Measurements from ENCODE around the gene NAA60. TPM values are rescaled to one million over a fixed set of nuclear protein-coding genes. Genes with fewer than 3 reads are reported as not detected.
"Not testable (repeated sequence)": the region's sequence is repeated elsewhere in the genome, so short reads cannot be mapped to it uniquely, and the experiment has no call there.

NAA60 gene
- total RNA-seq, 1 experiment from 2014 or later = 23.5 TPM

DNA sequence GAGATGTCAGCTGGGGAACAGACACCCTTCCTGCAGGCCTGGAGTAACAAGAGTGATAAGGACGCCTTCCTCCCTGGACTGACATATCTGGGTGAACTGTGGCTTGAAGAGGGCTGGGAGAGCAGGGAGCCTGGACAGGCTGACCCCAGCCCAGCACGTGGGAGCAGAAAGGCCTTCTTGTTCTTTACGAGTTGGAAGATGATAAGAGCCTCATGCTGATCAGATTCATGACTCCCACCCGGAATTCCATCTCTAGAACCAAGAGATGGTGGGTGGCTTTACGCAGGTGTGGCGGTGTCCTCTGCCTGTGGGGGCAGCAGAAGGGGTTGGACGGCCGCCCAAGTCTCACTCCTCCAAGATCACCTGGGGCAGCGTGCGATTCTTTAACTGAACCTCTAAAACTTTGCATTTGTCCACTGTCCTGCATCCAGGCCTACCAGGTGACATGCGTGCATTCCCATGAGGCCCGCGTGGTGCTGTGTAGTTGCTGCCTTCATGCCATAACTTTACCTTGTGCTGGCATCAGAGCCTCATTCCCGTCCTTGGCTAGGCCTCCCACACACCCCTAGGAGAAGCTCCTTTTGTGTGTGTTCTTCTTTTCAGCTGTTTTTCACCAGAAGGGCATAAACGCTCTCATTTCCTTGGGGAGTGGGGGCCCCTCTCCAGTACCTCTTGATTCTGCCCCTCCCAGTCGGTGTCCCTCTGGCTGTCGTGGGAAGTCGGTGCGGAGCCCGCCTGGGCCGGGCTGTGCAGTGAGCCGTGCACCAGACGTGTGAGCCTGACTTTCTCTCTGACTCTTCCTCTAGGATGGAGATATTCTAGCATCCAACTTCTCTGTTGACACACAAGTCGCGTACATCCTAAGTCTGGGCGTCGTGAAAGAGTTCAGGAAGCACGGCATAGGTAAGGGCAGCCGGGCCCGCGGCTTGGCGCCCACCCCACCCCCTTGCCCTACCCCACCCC, 38.5 kb downstream of the NAA60 start:
- no peak for DNase-seq (ENCODE audit: low read depth)

DNA sequence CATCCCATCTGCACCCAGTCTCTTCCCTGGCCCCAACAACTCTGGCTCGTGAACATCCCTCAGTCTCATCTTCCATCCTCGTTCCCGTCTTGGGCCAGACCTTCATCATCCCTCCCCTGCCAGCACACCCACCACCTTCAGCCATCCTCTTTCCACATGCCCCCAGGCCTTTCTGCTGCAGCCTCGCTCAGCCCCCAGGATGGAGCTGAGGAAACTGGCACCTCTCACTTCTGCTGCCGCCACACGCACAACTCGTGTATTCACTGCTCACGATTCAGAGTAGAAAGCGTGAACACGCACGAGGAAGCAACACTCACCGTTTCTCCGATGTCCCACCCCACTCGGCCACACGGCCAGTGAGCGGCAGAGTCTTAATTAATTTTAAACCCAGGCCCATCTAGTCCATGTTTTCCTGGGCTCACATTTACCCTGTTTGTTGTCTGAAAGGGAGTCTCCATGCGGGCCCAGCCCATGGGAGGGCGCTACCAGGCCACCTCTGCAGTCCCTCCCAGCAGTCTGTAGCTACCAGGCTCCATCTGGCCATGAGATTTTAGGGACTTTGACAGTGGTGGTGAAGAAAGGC, 39.3 kb downstream of the NAA60 start:
- DNase-seq (ENCODE audit: low read depth) = no peak

DNA sequence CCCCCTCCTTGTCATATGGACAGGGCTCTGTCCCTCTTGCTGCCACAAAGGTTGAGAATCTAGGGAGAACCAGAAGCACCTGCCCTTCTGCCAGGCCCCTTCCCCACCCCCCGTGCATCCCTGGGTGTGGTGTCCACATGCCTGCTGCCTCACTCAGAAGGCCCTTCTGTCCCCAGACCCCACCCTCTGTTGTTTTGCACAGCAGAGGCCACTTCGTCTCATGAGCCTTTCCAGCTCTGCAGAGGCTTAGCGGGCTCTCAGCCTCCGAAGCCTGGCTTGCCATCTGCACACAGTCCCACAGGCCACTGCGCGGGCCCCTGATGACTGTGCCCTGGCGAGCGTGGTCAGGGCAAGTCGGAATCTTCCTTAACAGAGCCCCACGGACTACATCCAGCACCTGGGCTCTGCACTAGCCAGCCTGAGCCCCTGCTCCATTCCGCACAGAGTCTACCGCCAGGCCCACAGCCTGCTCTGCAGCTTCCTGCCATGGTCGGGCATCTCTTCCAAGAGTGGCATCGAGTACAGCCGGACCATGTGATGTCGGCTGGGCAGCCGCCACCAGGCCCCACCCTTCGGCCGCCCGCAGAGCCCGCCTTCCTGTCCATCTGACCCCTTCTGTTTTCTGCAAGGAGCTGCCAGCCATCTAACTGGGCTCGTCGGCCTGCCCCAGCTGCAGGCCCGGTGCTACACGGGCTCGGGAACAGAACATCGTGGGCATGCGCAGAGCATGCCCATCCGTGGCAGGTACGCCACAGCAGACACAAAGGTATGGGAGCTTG, 41.0 kb downstream of the NAA60 start:
- DNase-seq (ENCODE audit: low read depth) = no peak

DNA sequence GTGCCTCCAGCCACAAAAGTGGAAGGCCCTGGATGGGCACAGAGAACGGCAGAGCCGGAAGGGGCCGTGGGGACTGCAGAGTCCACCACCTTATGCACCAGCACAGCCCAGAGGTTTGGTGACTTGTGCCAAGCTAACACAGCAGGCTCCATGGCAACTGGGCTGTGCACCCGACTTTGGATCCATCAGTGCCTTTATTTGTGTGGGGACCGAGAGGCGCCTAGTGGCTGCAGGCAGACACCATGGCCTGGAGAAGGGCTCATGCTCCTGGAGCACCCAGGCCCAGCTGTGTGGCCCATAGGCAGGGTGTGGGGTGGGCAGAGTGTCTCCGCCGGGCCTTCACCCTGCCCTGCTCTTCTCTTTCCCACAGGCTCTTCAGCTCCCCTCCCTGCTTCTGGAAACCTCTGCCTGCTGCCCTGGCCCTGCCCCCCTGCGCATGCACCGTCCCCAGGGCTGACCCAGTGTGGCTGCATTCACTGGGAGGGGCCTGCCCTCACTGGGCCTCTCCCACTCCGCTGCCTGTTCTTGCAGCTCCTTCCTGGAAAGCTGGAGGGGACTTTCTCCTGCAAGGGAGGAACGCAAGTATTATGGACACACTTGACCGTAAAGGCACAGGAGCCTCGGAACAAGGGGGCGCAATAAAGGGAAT, 41.7 kb downstream of the NAA60 start:
- DNase-seq (ENCODE audit: low read depth) = no peak

DNA sequence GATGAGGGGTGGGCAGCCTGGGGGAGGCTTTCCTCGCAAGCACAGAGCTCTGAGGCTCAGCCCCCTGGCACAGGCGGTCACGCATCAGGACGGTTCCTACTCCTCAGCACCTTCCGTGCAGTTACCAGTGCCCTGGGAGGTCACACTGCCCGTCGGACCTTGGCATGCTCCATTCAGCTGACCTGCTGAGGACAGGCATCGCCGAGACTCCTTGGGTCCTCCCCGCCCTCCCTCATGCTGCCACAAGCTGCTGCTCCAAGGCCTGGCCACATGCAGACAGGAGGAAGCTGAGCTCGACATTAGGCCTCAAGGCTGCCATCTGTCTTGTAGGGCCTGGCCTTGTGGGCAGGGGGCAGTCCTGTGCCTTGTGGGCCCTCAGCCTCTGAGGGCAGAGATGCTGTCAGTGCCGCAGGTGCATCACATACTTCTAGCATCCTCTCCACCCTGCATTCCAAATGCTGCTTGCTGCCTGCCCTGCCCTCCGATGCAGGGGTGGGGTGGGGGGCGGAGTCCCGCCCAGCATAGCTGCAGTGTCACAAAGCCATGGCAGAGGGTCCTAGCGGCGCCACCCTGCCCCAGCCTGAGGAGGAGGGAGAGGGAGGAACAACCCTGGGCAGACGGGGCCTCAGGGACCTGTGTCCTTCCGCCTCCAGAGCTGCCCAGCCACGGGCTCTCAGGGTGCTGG, 42.5 kb downstream of the NAA60 start:
- no peak for DNase-seq (ENCODE audit: low read depth)

DNA sequence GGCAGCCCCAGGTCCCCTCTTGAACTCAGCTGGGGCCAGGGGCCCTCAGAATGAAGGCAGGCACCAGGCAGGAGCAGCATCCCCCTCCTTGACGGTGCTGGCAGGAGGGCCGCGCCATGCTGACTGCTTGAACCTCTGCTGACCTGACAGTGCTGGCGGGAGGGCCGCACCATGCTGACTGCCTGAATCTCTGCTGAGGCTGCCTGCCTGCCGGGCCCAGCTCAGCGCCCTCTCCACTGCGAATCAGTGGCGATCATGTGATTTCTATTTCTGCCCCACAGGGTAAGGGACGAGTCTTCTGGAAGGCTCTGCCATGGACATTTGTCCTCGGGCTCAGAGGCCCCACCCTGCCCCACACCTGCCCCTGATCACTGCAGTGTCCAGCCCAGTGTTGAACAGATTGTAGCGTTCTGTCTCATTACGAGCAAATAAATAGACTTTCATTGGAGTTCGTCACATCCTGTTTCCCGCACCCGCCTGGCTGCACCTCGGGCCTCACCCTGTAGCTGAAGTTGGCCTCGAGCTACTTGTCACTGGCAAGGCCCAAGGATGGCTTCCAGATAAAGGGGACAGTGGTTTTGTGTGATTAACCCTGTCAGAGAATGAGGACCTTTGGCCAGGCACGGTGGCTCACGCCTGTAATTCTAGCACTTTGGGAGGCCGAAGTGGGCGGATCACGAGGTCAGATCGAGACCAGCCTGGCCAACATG, 43.2 kb downstream of the NAA60 start:
- no peak for DNase-seq (ENCODE audit: low read depth)

DNA sequence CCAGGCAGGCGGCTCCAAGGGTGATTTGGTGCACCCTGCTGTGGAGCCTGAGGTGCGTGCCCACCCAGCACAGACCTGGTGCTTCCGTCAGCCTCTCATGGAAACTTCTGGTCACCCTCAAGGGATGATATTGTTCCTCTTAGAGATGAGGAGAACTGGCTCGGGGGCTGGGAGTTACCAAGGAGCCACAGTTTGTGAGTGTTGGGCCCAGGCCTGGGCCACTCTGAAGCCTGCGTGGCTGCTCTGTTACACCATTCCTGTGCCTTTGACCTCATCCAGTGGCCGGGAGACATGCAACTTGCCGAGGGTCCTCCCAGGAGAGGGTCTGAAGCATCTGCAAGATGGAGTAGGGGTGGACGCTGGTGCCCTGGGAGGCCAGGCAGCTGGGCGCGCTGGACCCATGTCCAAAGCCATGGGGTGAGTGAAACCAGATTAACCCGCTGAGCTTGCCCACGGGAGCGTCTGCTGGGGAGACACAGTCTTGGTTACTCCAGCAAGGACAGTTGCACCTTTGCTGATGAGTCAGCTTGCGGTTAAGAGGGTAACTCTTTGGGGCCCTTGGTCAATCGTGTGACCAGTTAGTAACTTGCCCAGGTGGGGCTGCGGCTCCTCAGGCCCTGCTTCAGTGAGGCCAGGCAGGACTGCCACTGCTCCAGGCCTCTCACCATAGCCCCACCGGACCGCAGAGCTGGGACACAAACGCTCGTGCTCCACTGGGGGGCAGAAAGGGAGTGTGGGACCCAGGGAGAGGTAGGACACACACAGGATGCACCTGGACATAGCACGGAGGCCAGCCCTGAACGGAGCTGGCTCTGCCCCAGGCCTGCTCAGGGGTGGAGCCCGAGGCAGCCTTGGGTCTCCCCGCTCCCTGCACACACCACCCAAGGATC, 44.3 kb downstream of the NAA60 start:
- DNase-seq (ENCODE audit: low read depth) = no peak

DNA sequence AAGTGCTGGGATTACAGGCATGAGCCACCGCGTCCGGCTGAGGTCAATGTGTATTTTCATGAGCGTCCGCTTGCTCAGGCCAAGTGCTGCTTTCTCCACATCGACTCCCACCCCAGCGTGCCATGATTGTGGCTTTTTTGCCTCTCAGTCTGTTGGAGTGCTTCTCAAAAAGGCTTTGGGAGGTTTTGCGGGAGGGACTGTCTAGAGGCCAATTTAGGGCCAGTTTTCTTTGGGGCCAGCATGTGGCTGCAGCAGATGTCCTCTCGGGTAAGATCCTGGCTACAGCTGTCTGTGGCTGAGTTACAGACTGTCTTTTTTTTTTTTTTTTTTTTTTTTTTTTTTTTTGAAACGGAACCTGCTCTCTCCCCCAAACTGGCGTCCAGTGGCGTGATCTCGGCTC, 45.3 kb downstream of the NAA60 start:
- DNase-seq (ENCODE audit: low read depth) = no peak

DNA sequence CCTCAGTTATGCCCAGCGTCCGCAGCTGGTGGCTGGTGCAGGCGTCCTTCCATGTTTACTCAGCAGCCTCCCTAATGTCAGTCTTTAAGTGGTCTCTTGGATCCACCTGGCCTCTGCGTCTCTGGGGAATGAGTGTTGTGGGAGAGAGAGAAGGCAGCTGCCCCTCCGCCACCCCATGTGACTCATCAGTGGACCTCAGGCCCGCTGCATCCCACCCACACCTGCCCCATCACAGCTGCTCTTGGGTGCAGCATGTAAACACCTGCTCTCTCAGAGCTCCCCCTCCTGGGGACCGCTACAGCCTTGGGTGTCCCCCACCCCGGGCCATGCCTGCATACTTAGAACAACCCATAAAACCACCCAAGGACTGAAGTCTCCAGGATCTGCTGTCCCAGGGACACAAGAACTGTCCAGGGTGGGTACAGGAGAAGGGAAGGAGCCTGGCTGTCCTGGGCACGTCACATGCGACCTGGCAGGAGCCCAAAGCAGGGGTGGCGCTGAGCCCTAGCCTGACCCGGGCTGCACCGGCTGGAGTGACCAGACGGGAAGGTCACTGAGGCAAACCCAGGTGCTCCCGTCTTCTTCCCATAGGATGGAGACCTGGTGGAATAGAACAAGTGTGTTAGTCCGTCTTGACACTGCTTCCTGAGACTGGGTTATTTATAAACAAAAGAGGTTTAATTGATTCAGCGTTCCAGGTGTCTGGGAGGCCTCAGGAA, 47.6 kb downstream of the NAA60 start:
- DNase-seq (ENCODE audit: low read depth) = no peak

DNA sequence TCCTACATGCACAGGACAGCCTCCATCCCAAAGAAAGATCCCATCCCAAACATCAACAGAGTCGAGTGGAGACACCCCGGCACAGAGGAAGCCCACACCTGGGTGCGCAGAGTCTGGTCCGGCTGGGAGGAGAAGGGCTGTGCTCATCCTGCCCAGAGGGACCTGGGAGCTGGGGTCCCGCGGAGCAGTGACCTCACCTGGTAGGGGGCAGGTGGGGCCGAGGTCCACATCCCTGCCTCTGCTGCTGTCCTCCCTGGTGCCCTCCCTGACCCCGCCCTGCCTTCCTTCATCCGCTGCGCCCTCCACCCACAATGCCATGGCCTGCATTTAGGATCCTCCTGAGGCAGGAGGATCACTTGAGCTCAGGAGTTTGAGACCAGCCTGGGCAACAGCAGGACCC, 48.9 kb downstream of the NAA60 start:
- DNase-seq (ENCODE audit: low read depth) = no peak

DNA sequence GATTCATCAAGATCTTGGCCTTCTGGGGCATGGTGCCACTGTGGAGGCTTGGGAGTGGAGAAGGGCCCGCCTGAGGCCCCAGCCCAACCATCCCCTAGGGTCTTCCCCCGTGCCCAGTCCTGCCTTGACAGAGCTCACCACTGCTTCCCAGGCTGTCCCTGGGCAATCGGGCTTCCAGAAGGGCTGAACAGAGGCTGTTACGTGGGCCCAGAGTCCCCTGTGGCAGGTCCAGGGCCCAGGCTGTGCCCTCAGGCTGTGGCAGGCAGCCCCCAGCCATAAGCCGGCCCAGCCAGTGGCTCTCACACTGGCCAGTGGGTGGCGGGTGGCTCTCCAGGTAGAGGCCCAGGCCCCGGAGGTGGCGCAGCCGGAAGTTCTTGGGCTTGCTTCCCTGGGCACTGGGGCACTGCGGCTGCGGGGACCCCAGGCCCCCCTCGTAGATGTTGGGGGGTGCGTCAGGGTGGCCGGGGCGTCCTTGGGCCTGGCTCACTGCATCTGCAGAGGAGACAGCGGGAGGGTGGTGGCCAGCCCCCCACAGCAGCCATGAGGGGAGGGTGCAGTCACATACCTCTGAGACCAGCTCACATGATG, 51.0 kb downstream of the NAA60 start:
- no peak for DNase-seq (ENCODE audit: low read depth)

DNA sequence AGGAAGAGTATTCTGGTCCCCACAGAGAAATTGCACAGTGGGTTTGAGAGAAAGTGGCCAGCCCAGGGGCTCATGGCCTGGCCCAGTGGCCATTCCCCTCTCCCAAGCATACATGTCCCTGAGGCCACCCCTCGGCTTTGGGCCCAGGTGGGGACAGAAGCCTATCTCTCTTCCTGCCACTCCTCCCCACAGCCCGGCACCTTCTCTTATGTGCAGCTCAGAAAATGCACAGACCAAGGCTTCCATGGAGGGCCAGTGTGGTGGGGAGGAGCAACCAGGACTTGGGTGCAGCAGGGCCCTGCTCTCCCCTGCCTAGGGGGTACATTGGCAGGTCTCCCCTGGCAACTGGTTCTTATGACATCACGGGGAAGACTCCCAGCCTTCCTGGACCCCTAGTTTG, 51.7 kb downstream of the NAA60 start, which contains the start of gene C16orf90:
C16orf90 (minus strand) TSS at position 314 of the 400 bp plus-strand sequence; CDS start at position 246, 68 bp downstream.
- no peak for DNase-seq (ENCODE audit: low read depth)

DNA sequence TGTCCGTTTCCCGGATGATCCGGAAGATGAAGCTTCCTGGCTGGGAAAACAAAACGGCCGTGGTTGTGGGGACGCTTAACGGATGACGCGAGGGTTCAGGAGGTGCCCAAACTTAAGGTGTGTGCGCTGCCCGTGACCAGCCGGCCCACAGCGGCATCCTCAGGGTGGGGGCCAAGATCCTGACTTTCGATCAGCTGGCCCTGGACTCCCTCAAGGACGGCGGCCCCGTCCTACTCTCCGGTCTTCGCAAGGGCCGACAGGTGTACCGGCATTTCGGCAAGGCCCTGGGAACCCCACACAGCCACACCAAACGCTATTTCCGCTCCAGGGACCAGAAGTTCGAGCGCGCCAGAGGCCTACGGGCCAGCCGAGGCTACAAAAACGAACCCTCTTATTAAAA, 52.9 kb downstream of the NAA60 start:
- DNase-seq (ENCODE audit: low read depth) = no peak

DNA sequence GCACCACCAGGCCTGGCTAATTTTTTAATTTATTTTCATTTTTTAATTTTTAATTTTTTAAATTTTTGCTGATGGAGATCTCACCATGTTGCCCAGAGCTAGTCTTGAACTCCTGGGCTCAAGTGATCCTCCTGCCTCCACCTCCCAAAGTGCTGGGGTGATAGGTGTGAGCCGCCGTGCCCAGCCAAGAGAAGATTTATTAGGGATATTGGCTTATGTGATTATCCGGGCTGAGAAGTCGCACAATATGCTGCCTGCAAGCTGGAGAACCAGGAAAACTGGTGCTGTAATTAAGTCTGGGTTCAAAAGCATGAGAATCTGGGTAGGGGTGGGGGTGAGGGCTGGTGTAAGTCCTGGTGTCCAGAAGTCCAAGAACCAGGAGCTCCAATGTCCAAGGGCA, 54.3 kb downstream of the NAA60 start:
- no peak for DNase-seq (ENCODE audit: low read depth)

DNA sequence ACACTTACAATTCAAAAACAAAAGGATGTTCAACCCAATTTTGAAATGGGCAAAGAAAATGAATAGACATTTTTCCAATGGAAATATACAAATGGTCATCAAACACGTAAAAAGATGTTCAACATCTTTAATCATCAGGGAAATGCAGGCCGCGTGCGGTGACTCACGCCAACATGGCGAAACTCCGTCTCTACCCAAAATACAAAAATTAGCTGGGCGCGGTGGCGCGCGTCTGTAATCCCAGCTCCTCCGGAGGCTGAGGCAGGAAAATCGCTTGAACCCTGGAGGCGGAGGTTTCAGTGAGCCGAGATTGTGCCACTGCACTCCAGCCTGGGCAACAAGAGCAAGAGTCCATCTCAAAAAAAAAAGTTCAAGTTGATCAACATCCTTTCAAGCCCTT, 55.5 kb downstream of the NAA60 start:
- DNase-seq (ENCODE audit: low read depth) = no peak

DNA sequence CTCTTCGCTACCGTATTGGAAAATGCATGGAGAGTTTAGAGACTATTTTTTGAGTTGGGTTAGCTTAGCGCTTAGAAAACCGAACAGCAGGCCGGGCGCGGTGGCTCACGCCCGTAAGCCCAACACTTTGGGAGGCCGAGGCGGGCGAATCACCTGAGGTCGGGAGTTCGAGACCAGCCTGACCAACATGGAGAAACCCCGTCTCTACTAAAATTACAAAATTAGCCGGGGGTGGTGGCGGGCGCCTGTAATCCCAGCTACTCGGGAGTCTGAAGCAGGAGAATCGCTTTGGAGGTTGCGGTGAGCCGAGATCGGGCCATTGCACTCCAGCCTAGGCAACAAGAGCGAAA, 57.9 kb downstream of the NAA60 start:
- not testable (repeated sequence) for DNase-seq (ENCODE audit: low read depth)

DNA sequence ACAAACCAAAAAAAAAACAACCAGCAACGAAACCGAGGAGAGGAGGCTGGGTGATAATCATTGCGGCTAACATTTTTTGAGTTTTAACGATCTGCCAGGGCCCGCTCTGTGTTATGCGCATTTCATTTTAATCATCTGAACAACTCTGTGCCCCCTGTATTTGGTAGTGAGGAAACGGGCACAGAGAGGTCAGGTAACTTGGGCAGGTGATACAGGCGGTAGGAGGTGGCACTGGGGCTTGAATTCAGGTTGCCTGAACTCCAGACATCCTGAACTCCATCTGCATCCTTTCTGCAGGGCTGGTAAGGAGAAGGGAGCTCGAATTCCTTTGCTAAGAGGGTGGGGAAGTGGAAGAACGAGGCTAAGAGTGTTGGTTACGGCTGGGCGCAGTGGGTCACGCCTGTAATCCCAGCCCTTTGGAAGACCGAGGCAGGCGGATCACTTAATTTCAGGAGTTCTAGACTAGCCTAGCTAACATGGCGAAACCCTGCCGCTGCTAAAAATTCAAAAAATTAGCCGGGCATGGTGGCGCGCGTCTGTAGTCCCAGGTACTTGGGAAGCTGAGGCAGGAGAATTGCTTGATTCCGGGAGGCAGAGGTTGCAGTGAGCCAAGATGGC, 58.4 kb downstream of the NAA60 start:
- DNase-seq (ENCODE audit: low read depth) = no peak

DNA sequence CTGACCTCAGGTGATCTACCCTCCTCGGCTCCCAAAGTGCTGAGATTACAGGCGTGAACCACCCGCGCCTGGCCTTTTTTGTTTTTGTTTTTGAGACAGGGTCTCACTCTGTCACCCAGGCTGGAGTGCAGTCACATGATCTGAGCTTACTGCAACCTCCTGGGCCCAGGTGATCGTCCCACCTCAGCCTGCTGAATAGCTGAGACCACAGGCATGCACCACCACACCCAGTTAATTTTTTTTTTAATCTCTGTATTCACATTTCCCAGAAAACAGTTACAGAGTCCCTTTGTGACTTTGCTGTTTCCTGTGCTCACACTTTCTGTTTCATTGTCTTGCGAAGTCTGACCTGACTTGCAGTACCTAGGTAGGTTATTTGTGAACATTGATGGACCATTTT, 60.0 kb downstream of the NAA60 start:
- DNase-seq (ENCODE audit: low read depth) = no peak
